DND-41 (cell line): Measurements from ENCODE around the gene NYAP2.

Source experiments
- EZH2 ChIP-seq: IDR thresholded peaks from 3 replicates; pipeline ENCODE4 v1.6.1; 2012; ENCODE audit warnings: borderline replicate concordance, low read depth, mild to moderate bottlenecking, moderate library complexity, low read length, inconsistent platforms; ENCODE audit not compliant: severe bottlenecking
- TF ChIP-seq, protein P1 (sequence below): IDR thresholded peaks from 2 replicates; pipeline ENCODE4 v1.5.1; 2012; ENCODE audit warnings: borderline replicate concordance, low read length, moderate library complexity, mild to moderate bottlenecking; ENCODE audit not compliant: poor library complexity, severe bottlenecking; ENCODE audit errors: extremely low read depth

DNA sequence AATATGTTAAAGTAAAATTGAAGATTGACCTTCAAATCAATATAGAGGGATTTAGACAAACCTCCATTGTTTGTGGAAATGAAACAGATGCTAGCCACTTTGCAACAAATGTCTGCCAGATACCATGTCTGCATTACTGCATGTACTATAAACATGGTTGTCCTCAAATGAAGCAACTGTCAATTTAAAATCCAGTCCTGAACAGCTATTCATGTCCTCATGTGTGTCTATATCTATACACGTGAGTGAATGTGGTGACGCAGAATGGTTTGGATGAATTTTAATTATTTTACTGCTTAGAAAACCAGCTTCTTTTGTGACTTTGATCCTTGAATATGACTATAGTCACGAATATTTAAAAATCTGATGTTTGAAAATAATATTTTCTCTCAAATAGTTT lies 71.5 kb downstream of the NYAP2 start:
- TF ChIP-seq EZH2: no peak
- TF ChIP-seq, protein P1, sequence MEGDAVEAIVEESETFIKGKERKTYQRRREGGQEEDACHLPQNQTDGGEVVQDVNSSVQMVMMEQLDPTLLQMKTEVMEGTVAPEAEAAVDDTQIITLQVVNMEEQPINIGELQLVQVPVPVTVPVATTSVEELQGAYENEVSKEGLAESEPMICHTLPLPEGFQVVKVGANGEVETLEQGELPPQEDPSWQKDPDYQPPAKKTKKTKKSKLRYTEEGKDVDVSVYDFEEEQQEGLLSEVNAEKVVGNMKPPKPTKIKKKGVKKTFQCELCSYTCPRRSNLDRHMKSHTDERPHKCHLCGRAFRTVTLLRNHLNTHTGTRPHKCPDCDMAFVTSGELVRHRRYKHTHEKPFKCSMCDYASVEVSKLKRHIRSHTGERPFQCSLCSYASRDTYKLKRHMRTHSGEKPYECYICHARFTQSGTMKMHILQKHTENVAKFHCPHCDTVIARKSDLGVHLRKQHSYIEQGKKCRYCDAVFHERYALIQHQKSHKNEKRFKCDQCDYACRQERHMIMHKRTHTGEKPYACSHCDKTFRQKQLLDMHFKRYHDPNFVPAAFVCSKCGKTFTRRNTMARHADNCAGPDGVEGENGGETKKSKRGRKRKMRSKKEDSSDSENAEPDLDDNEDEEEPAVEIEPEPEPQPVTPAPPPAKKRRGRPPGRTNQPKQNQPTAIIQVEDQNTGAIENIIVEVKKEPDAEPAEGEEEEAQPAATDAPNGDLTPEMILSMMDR: no peak
